OCI-LY3 (cell line): ENCODE results near the gene CHST11.

Source experiments
- CTCF ChIP-seq: fragments of 200-600, 300-600 bp; sonication (generic); IDR thresholded peaks from 2 replicates; pipeline ENCODE4 v1.5.1; 2014; ENCODE audit warnings: antibody characterized with exemption, low read length, low read depth
- EZH2phosphoT487 ChIP-seq: fragments of 200-600 bp; shearing (Covaris generic); IDR thresholded peaks from 2 replicates; pipeline ENCODE4 v1.6.1; 2018; ENCODE audit warnings: antibody characterized with exemption, mixed run types, low read depth

- TF ChIP-seq CTCF (no peak), EZH2phosphoT487 (no peak)
These were observed 228.1 kb downstream of the CHST11 start for GRCh38 chr12:104684884-104685283.
